MCF 10A (cell line): Measurements from ENCODE around the gene ZNF677. TPM values are rescaled to one million over a fixed set of nuclear protein-coding genes. Genes with fewer than 3 reads are reported as not detected.
"Not testable (repeated sequence)": the region's sequence is repeated elsewhere in the genome, so short reads cannot be mapped to it uniquely, and the experiment has no call there.

Experiments
- BruUV-seq: library from RNA; stranded (reverse); fragments of 400-500 nt; replicated peaks from 2 replicates; lab custom pipeline; 2021; lab: Mats Ljungman, UMichigan
- CTCF ChIA-PET: fragments of 300-600 bp; sonication (Branson Sonifier 250); formaldehyde crosslinking; extraction: SDS; loops from one replicate; lab custom pipeline; 2021; ENCODE audit warnings: antibody characterized with exemption, inconsistent platforms; lab: Yijun Ruan, JAX
- POLR2A ChIA-PET: fragments of 300-600, 350-650 bp; sonication (Branson Sonifier 250); formaldehyde crosslinking; extraction: SDS; loops from one replicate; lab custom pipeline; 2020; ENCODE audit warnings: antibody characterized with exemption, inconsistent platforms; lab: Yijun Ruan, JAX
- DNase-seq: peaks from one replicate; pipeline ENCODE4 v3.0.0-alpha.2; 2018; ENCODE audit not compliant: unreplicated experiment
- H3K27ac Mint-ChIP-seq: one replicate; pipeline ENCODE4 v1.8.0; 2022; ENCODE audit warnings: mild to moderate bottlenecking, low read depth, mixed read lengths; ENCODE audit not compliant: unreplicated experiment
- H3K27me3 Mint-ChIP-seq: one replicate; pipeline ENCODE4 v1.8.0; 2022; ENCODE audit warnings: mixed read lengths; ENCODE audit not compliant: insufficient read depth, unreplicated experiment
- H3K36me3 Mint-ChIP-seq: one replicate; pipeline ENCODE4 v1.8.0; 2022; ENCODE audit warnings: mild to moderate bottlenecking, moderate library complexity, mixed read lengths; ENCODE audit not compliant: insufficient read depth, unreplicated experiment
- H3K4me1 Mint-ChIP-seq: one replicate; pipeline ENCODE4 v1.8.0; 2022; ENCODE audit warnings: mixed read lengths; ENCODE audit not compliant: insufficient read depth, unreplicated experiment
- H3K4me3 Mint-ChIP-seq: one replicate; pipeline ENCODE4 v1.8.0; 2022; ENCODE audit warnings: mild to moderate bottlenecking, moderate library complexity, mixed read lengths; ENCODE audit not compliant: unreplicated experiment
- H3K9me3 Mint-ChIP-seq: one replicate; pipeline ENCODE4 v1.8.0; 2022; ENCODE audit warnings: mixed read lengths; ENCODE audit not compliant: unreplicated experiment
- CTCF ChIP-seq: fragments of 200-600 bp; IDR thresholded peaks from one replicate; pipeline ENCODE4 v1.8.0; 2022; ENCODE audit warnings: antibody characterized with exemption, mild to moderate bottlenecking; ENCODE audit not compliant: unreplicated experiment
- intact Hi-C: fragments of 100-400 bp; cut with micrococcal nuclease; formaldehyde crosslinking; loops from 2 replicates; pipeline ENCODE4 v1.14.1; 2022
- total RNA-seq: library from RNA; stranded (reverse); gene quantifications from 2 replicates; pipeline ENCODE4 v1.2.3, GENCODE V29; 2022

Gene ZNF677
- total RNA-seq, 1 experiment from 2014 or later = not detected

GRCh38 chr19:53246498-53246897 lies 8.2 kb downstream of the ZNF677 start:
- intact Hi-C loops = no loop called here
- no TSS peak for BruUV-seq
- ChIA-PET CTCF (no interaction called here), POLR2A (no interaction called here)
- H3K4me1 Mint-ChIP-seq = no peaks in the 10 kb centered on the region
- no peaks in the 10 kb centered on the region for H3K36me3 Mint-ChIP-seq
- no peaks in the 10 kb centered on the region for H3K27me3 Mint-ChIP-seq
- H3K4me3 Mint-ChIP-seq = no peak overlapping the region
- no peak for TF ChIP-seq CTCF
- no peak overlapping the region for H3K27ac Mint-ChIP-seq
- no peak for DNase-seq
- peaks cover 37% of the 10 kb centered on the region for H3K9me3 Mint-ChIP-seq

- H3K9me3 Mint-ChIP-seq = peaks cover 36% of the 10 kb centered on the region
- H3K36me3 Mint-ChIP-seq = no peaks in the 10 kb centered on the region
- ChIA-PET POLR2A (no interaction called here), CTCF (interaction anchor here (0.7 to 1.3 kb wide), 3 partner anchors 10 to 253 kb away, joined by 3 to 6 read pairs (median 3); no protein-coding TSS in a partner anchor)
- no peak overlapping the region for H3K27ac Mint-ChIP-seq
- no peaks in the 10 kb centered on the region for H3K27me3 Mint-ChIP-seq
- no peak for TF ChIP-seq CTCF
- H3K4me3 Mint-ChIP-seq = no peak overlapping the region
- intact Hi-C loops = no loop called here
- no peak for DNase-seq
- no TSS peak for BruUV-seq
- no peaks in the 10 kb centered on the region for H3K4me1 Mint-ChIP-seq
Measured at GRCh38 chr19:53237114-53237777, 17.4 kb downstream of the ZNF677 start.

- POLR2A ChIA-PET = no interaction called here
- no TSS peak for BruUV-seq
- peaks cover 33% of the 10 kb centered on the region for H3K9me3 Mint-ChIP-seq
- no peaks in the 10 kb centered on the region for H3K27me3 Mint-ChIP-seq
- intact Hi-C loops = no loop called here
- CTCF ChIA-PET = no interaction called here
- no peaks in the 10 kb centered on the region for H3K4me1 Mint-ChIP-seq
- no peak for TF ChIP-seq CTCF
- no peaks in the 10 kb centered on the region for H3K36me3 Mint-ChIP-seq
- H3K4me3 Mint-ChIP-seq = no peak overlapping the region
- no peak for DNase-seq
- no peak overlapping the region for H3K27ac Mint-ChIP-seq
Measured at GRCh38 chr19:53224606-53225005, 30.1 kb downstream of the ZNF677 start.

GRCh38 chr19:53222716-53223115 lies 32.0 kb downstream of the ZNF677 start:
- H3K27me3 Mint-ChIP-seq, H3K27ac Mint-ChIP-seq, H3K36me3 Mint-ChIP-seq, CTCF ChIA-PET, H3K4me1 Mint-ChIP-seq, intact Hi-C loops, DNase-seq, H3K4me3 Mint-ChIP-seq, POLR2A ChIA-PET, BruUV-seq: not testable (repeated sequence)
- peaks cover 42% of the 10 kb centered on the region for H3K9me3 Mint-ChIP-seq
